GM18861 (cell line): ENCODE measurements around the gene STX3.
"Not testable (repeated sequence)": the region's sequence is repeated elsewhere in the genome, so short reads cannot be mapped to it uniquely, and the experiment has no call there.

Source experiments
- ATAC-seq: cut with Tn5 transposase; IDR thresholded peaks from one replicate; pipeline ENCODE4 v1.9.1; 2021; ENCODE audit not compliant: unreplicated experiment

STX3 gene

GRCh38 chr11:59756845-59757244 lies 1.7 kb downstream of the STX3 start:
- ATAC-seq = peak; percentile 42

DNA sequence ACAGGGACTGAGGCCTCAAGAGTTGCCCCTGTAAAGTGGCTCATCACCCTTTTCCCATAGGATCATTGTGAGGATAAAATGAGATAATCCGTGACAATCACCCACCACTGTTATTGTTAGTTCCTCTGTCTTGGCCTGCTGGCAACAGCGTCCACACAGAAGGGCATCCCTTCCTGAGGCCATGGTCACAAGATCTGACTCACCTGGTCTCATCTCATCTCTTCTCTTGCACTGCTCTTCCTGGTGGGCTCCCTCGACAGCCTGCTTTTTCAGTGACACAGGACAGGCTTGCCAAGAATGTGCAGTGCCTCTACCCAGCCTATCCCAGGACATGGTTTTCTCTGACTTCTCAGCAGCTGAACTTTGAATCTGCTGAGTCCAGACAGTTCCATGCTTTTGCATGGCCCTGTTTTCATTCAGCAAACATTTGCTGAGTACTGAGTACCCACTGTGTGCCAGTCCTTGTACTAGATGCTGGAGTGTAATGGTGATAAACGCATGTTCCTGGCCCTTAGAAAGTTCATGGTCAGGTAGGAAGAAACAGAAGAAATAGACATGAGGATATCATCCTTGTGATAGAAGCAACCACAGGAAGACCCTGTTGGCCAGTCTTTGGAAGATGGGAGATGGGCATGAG lies 3.3 kb downstream of the STX3 start:
- ATAC-seq = no peak

DNA sequence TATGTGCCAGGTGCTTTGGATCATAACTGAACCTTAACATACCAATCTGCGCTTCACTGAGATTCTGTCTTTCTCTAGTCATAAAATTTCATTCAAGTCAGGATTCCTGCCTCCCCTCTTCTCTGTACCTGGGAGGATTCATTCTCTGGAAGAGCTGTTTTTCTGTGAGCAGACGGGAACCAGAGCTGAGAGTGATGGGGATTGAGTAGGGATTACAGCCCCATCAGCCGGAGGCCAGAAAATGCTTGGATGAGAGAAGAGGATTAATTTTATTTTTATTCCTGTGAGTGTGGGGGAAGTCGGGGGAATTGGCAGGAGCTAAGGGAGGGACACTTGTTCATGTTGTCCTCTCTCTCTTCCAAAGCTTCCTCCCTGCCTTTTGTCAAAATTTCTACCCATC lies 4.7 kb downstream of the STX3 start:
- ATAC-seq = no peak

DNA sequence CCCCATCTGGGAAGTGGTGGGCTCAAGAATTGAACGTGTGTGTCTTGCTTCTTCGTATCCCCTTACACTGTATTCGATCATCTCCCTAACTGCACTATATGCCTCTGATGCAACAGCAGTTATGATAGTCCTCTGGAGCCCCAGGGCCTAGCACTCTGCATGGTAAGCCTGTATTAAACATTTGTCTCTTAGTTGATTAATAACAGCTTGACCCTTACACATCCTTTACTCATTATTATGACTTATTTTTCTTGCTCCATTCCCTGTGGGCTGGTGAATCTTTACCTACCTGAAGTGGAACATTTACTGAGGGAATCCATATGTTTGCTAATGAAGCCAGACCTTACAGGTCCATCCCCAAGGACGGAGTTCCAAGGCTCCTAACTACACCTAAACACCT lies 5.6 kb downstream of the STX3 start:
- ATAC-seq = no peak

DNA sequence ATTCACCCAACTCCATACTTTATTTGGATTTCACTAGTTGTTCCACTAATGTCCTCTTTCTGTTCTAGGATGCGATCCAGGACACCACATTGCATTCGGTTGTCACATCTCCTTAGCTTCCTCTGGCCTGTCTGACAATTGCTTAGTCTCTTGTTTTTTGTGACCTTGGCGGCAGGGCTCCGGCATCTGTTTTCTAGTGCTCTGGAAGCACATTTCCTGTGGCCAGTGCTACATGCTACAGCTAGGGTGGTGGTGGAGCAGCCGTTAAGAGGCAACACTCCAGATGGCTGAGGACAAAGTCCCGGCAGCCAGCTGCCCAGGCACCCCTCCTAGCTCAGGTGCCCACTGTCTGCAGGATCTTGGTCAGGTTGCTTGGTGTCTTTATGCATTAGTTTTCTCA lies 6.8 kb downstream of the STX3 start:
- ATAC-seq = no peak

DNA sequence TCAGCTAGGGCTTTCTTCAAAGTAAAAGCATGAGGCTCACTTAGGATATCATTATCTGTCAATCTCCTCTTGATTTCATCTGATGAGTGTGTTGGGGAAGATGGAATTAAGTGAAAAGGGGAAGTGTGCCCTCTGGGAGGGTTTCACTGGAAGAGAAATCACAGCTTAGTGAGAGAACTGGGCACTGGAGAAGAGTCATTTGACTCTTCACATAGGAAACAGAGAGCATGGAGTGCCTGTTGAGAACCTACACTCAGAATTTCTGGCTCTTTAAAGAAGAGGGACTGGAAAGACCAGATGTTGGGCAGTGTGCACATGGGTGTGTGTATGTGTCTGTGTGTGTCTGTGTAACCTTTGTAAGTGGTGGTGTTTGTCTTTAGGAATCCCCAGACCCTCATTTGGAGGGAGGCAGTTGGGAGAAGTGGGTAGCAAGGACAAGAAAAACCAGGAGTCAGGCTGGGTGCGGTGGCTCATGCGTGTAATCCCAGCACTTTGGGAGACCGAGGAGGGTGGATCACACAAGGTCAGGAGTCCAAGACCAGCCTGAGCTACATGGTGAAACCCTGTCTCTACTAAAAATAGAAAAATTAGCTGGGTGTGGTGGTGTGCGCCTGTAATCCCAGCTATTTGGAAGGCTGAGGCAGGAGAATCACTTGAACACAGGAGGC lies 10.0 kb downstream of the STX3 start:
- ATAC-seq = no peak

GRCh38 chr11:59766542-59767224 lies 11.5 kb downstream of the STX3 start:
- ATAC-seq = no peak

GRCh38 chr11:59767225-59767611 lies 12.0 kb downstream of the STX3 start:
- no peak for ATAC-seq

- ATAC-seq = no peak
Measured at GRCh38 chr11:59769111-59769510, 13.9 kb downstream of the STX3 start.

DNA sequence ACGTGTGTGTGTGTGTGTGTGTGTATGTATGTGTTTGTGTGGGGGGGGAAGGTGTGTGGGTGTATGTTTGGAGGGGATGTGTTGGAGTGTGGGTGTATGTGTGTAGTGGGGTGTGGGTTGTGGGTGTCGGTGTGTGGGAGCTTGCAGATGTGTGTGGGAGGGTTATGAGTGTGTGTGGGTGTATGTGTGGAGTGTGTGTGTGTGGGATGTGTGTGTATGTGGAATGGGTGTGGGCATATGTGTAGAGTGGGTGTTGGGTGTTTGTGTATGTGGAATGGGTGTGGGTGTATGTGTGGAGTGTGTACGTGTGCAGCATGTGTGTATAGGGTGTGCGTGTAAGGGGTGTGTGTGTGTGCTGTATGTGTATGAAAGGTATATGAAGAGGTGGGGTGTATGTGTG lies 14.7 kb downstream of the STX3 start:
- no peak for ATAC-seq

DNA sequence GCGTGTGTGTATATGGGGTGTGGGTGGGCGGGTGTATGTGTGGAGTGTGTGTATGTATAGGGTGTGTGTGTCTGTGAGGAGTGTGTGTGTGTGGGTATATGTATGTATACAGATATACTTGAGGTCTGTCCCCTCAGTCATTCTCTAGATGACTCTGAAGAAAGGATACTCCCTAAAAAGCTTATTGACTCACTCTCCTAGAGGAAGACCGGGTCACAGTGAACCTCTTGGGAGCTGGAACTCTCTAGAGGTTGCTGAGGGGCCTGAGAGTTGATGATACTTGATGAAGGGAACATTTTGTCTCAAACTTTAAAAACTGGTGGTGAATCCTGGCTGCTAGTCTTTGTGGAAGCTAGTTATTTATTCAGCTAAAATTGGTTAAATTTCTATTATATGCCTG lies 15.1 kb downstream of the STX3 start:
- no peak for ATAC-seq

GRCh38 chr11:59770869-59771268 lies 15.7 kb downstream of the STX3 start:
- ATAC-seq = no peak

GRCh38 chr11:59771605-59772004 lies 16.4 kb downstream of the STX3 start:
- no peak for ATAC-seq

DNA sequence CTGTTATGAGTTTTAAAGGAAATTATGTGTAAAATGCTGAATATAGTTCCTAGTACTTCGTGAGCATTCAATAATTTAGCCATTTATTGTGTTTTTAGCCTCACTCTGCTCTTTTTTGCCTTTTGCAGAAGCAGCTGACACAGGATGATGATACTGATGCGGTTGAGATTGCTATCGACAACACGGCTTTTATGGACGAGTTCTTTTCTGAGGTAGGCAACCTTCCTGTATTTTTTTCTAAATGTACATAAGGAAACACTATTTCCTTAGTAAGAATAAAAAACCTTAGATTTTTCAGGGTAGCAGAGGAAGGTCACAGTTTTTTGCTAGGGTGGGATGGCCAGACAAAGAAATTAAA lies 17.9 kb downstream of the STX3 start:
- ATAC-seq = no peak

GRCh38 chr11:59776210-59777066 lies 21.3 kb downstream of the STX3 start:
- no peak for ATAC-seq

DNA sequence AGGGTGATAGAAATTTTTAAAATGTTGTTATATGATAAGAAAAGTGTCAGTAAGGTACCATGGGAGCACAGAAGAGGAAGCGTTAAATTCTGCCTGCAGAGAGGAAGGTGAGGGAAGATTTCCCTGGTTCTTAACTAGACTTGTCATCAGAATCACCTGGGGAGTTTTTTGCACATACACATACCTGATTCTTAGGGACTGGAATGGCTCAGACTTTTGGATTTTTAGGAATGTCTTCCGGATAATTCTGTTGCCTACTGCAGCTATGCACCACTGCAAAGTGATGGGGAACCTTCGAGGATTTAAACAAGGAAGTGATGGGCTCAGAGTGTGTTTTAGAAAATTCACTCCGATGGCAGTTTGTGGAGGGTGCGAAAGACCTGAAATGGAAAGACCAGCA lies 21.9 kb downstream of the STX3 start:
- ATAC-seq = no peak

GRCh38 chr11:59778122-59778521 lies 22.9 kb downstream of the STX3 start:
- no peak for ATAC-seq

GRCh38 chr11:59779487-59779886 lies 24.3 kb downstream of the STX3 start:
- ATAC-seq = no peak

GRCh38 chr11:59782080-59782479 lies 26.9 kb downstream of the STX3 start:
- ATAC-seq = no peak

DNA sequence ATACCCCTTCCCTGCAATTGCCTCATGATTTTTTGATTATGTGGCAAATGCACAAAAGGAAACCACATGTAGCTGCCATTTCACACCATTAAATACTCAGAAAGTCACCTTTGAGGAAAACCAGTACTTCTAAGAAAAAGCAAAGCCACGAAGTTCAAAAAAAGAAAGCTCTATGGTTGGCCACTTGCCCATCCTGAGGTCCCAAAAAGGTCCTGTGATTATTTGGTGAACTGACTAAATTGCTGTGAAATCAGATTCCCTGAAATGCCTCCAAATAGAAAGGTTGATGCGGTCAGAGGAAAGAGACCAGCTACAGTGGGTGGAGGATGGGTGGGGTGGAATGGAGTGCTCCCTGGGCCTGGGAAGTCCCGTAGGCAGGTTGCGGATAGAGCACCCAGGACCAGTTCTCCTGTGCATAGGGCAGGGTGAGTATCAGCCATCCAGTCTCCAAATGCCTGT lies 28.5 kb downstream of the STX3 start:
- ATAC-seq = no peak

DNA sequence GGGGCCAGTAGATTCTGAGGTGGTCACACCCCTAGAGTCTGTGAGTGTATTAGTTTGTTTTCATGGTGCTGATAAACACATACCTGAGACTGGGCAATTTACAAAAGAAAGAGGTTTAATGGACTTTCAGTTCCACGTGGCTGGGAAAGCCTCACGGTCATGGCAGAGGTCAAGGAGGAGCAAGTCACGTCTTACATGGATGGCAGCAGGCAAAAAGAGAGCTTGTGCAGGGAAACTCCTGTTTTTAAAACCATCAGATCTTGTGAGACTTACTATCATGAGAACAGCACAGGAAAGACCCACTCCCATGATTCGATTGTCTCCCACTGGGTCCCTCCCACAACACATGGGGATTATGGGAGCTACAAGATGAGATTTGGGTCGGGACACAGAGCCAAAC lies 29.3 kb downstream of the STX3 start:
- ATAC-seq = not testable (repeated sequence)

DNA sequence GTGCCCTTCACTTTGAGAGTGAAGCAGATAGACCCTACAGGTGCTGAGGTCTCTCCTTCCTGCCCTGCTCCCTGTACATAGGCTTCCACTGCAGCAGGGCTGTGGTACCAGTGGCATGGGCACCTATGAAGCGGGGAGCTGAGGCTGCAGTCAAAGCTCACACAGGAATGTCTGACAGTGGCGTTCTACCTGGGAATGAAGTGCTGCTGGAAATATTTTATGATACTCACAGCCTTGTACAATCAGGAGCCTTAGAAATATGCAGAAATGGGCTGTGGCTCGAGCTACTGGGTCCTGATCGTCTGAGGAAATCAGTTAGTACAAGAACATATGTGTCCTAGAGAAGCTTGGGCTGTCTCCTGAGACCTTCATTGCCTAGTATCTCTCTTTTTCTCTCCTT lies 30.6 kb downstream of the STX3 start:
- no peak for ATAC-seq
